GM21423 (cell line): ENCODE results near the gene CASP14.
"Not testable (repeated sequence)": the region's sequence is repeated elsewhere in the genome, so short reads cannot be mapped to it uniquely, and the experiment has no call there.

ENCODE experiments used
- ATAC-seq: cut with Tn5 transposase; IDR thresholded peaks from one replicate; pipeline ENCODE4 v1.9.1; 2021; ENCODE audit warnings: mild to moderate bottlenecking, moderate library complexity; ENCODE audit not compliant: unreplicated experiment

The CASP14 gene

DNA sequence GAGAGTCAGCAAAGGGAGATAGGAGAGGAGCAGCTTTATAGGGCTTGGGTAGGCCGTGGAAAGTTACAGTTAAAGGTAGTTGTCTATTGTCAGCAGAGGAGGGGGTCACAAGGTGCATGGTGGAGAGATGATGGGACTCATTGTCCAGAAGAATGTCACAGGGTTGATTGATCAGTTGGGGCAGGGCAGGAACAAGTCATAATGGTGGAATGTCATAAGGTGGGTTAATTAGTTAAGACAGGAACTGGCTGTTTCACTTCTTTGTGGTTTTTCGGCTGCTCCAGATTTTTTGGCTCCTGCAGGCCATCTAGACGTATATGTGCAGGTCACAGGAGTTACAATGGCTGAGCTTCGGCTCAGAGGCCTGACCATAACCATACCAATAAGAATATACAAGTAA is 21.1 kb downstream of the CASP14 start:
- not testable (repeated sequence) for ATAC-seq

DNA sequence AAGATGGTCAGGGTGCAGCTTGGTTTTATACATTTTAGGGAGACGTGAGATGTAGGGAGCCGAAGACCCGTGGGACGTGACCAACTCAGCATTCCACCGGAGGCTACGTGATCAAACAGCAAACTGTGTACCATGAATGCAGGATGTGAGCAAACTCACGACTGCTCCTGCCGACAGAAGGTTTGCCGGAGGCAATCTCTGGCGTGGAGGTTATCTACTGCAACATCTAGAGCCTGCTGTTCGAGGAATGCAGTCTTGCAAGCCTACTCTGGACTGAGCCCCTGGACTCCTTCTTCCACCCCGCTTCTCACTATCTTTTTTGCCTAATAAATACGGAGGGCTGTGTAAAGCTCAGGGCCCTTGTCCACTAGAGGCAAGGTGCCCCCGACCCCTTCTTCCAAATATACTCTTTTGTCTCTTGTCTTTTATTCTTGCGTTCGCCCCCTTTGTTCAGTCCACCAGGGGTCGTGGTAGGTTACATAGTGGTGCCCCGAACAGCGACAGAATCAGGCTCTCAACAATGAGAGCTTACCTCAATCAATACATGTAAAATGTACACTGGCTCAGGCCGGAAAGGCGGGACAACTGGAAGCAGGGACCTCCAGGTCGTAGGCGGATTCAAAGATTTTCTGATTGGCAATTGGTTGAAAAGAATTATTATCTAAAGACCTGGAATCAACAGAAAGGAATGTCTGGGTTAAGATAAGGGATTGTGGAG is 23.8 kb downstream of the CASP14 start:
- no peak for ATAC-seq

DNA sequence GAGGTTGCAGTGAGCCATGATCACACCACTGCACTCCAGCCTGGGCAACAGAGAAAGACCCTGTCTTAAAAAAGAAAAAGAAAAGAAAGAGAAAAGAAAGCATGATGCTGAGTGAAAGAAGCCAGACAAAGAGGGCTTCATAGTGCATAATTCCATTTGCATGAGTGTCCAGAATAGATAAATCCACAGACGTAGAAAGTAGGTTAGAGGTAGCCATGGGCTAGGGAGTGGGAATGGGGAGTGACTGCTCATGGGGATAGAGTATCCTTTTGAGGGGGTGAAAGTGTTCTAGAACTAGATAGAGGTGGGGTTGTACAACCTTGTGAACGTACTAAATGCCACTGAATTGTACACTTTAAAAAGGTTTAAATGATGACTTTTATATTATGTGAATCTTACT is 25.1 kb downstream of the CASP14 start:
- ATAC-seq = no peak

DNA sequence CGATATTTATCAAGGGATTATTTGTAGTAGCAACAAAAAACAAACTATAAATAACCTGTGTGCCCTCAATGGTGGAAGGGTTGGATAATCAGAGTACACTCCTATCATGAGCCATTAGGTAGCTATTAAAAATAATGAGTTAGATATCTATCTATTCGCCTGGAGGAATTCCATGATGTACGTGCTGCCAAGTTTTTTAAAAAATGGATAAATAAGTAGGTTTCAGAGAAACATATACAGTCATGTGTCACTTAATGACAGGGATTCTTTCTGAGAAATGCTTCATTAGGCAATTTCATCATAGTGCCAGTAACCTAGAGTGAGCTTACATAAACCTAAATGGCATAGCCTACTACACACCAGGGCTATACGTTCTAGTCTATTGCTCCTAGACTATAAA is 26.5 kb downstream of the CASP14 start:
- ATAC-seq = no peak

DNA sequence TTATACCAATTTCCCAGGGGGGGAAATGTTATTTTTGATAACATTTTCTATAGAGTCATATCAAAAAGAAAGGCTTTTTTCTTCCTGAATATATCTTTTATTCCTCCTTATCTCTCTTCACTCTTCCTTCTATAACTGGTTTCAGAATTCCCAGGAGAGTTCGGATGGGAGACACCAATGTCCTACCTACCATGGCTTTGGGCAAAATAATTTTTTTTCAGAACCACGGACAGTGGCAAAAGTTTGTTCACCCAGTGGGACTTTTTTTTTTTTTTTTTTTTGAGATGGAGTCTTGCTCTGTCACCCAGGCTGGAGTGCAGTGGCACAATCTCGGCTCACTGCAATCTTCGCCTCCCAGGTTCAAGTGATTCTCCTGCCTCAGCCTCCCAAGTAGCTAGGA is 30.7 kb downstream of the CASP14 start:
- not testable (repeated sequence) for ATAC-seq

DNA sequence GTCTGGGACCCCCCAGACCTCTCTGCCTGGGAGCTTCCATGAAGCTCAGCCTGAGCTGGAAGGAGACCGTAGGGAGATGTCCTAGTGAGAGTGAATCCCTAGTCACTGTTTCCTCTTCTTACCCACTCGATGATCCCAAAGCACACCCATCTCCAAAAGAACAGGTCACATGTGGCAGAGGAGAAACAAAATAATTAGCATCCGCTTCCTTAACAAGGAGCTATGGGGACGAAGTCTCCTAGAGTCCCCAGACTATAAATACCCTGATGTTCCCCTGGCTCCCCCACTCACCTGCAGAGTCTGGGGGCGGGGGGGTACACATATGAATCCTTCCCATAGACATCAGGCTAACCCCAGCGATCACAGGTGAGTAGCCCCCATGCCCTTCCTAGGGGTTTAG is 32.6 kb downstream of the CASP14 start, which contains the start of gene OR1I1:
Gene OR1I1 (plus strand): TSS at position 301 of the 400 bp plus-strand sequence. CDS start 4,855 bp downstream, outside the sequence.
- no peak for ATAC-seq

DNA sequence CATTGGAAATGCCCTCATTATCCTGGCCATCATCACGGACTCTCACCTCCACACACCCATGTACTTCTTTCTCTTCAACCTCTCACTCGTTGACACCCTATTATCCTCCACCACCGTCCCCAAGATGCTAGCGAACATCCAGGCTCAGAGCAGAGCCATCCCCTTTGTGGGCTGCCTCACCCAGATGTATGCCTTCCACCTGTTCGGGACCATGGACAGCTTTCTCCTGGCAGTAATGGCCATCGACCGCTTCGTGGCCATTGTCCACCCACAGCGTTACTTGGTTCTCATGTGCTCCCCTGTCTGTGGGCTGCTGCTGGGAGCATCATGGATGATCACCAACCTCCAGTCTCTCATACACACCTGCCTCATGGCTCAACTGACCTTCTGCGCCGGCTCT is 37.9 kb downstream of the CASP14 start:
- no peak for ATAC-seq

DNA sequence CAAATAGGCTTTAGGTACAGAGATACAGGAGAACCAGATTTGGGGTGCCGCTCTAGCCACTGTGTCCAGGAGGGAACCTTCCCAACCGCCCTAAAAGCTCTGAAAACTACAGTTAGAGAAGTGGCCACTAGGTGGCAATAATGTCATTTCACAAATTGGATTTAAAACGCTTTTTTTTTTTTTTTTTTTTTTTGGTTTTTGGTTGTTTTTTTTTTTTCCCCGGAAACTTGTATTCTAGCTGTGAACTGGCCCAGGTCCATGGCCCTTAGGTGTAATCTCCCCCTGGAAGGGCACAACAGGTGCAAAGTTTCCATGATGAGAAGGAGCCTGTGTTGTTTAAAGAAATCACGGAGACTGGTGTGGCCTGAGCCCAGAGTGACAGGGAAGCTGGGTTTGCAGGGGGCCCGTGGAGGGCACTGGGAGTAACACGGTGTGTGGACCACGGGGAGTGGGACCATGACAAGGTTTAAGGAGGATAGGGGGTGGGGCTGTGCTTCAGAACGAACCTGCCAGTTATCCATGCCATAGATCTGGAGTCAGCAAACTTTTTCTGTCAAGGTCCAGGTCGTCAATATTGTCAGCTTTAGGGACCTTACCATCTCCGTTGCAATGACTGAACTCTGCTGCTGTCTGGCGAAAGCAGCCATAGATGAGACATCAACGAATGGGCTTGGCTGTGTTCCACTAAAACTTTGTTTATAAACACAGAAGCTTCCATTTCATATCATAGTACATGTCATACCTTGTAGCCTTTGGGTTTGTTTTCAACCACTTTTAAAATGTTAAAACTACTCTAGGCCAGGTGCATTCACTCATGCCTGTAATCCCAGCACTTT is 42.9 kb downstream of the CASP14 start:
- ATAC-seq = no peak

DNA sequence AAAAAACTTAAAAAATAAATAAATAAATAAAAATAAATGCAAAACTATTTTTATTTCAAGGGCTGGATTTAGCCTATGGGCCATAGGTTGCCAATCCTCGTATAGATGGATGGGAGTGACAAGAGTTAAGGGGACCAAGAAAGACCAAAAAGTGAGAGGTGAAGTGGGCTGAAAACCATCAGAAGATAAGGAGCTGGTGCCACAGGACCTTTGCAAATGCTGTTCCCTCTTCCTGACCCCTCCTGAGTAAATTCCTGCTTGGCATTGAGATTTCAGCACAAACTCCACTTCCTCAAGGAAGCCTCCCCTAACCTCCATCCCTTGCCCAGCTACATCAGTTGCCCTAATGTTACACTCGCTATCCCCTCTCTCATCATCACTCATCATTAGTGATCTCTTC is 43.7 kb downstream of the CASP14 start:
- ATAC-seq = no peak

DNA sequence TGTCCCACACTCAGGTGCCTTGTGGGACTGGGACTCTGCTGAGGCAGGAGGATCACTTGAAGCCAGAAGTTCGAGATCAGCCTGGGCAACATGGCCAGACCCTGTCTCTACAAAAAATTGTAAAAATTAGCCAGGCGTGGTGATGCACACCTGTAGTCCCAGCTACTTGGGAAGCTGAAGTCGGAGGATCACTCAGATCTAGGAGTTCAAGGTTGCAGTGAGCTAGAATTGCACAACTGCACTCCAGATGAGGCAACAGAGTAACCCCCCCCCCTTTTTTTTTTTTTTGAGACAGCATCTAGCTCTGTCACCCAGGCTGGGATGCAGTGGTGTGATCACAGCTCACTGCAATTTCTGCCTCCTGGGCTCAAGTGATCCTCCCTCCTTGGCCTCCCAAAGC is 46.9 kb downstream of the CASP14 start:
- ATAC-seq = no peak

DNA sequence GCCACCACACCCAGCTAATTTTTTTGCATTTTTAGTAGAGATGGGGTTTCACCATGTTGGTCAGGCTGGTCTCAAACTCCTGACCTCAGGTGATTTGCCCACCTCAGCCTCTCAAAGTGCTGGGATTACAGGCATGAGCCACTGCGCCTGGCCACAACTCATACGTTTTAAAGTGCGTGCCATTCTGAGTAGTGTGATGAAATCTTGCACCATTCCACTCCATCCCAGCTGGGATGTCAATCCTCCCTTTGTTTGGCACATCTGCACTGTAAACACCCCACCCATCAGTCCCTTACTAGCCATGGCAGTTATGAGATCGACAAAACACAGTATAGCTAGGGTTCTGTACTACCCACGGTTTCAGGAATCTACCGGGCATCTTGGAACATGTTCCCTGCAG is 48.7 kb downstream of the CASP14 start:
- not testable (repeated sequence) for ATAC-seq

DNA sequence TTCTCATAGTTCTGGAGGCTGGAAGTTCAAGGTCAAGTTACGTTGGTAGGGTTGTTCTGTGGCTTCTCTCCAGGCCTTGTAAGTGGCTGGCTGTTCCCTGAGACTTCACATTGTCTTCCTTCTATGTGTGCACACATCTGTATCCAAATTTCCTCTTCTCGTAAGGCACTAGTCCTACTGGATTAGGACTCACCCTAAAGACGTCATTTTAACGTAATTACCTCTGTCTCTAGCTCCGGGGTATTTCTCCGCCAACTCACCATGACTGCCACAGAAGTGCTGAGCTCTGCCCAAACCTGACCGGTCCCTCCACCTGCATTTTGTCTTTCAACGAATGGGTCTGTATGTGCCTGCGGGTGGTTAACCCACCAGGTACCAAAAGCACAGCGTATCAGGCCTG is 49.2 kb downstream of the CASP14 start:
- ATAC-seq = no peak

DNA sequence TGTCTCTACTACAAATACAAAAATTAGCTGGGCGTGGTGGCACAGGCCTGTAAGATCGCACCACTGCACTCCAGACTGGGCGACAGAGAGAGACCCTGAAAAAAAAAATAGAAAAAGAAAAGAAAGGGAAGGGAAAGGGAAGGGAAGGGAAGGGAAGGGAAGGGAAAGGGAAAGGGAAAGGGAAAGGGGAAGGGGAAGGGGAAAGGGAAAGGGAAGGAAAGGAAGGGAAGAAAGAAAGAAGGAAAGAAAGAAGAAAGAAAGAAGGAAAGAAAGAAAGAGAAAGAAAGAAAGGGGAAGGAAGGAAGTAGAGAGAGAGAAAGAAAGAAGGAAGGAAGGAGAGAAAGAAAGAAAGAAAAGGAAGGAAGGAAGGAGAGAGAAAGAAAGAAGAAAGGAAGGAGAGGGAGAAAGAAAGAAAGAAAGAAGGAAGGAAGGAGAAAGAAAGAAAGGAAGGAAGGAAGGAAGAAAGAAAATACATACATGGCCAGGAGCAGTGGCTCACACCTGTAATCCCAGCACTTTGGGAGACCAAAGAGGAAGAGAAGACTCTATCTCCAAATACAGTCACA is 49.8 kb downstream of the CASP14 start:
- ATAC-seq = no peak

DNA sequence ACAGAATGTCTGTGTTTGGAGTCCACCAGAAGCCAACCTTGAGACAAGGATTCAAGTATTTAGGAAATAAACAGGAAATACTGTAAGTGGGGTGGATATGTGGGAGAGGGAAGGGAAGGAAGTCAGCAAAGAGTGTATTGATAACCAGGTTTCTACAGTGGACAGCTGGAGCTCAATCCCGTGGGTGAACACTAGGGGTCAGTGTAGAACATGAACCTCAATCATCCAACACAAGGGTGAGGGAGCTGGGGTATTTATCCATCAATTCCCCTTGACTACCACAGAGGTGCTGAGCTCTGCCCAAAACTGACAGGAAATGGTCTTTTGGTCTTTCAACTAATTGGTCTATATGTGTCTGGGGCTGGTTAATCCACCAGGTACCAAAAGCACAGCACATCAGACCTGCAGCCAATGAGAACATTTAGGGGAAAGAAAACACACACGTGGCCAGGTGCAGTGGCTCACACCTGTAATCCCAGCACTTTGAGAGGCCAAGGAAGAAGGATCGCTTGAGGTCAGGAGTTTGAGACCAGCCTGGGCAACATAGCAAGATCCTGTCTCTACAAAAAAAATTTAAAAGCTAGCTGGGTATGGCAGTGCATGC is 52.3 kb downstream of the CASP14 start:
- no peak for ATAC-seq

DNA sequence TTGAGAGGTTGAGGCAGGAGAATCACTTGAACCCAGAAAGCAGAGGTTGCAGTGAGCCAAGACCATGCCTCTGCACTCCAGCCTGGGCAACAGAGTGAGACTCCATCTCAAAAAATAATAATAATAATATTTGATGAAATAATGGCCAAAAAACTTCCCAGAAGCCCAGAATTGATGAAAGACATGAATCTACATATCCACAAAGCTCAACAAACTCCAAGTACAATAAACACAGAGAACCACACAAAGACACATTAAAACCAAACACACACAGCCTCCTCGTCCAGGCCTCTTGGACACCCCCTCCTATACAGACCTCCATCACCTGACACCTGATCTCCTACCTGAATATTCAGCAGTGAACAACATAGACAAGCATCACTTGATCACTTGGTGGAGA is 54.7 kb downstream of the CASP14 start:
- ATAC-seq = no peak

DNA sequence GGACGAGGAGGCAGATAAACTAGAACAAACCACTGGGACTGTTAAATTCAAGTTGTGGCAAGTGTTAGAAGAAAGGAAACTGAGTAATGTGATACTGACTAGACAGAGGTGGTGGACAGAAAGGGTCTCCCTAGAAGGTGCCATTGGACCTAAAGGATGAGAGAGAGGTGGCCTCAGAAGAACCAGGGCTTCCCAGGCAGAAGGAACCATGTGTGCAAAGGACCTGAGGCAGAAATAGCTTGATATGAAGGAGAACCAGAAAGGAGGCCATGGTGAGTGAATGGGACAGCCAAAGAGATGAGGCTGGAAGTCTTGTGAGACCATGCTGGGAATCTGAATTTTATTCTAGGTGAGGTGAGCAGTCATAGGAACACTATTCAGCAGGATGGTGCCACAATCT is 55.1 kb downstream of the CASP14 start:
- no peak for ATAC-seq

DNA sequence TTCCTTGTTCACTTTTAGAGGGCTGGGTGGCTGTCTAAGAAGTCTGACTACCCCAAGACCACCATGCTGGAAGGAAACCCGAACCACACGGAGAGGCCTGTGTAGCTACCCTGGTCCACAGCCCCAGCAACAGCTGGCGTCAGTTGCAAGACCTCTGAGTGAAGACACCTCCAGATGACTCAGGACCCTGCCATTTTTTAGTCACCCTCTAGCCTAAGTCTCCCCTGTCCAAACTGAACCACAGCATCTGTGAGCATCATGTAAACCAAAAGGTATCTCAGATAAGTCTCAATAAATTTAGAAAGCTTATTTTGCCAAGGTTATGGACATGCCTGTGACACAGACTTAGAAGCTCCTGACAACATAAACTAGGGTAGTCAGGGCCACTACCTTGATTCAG is 55.8 kb downstream of the CASP14 start:
- ATAC-seq = no peak

DNA sequence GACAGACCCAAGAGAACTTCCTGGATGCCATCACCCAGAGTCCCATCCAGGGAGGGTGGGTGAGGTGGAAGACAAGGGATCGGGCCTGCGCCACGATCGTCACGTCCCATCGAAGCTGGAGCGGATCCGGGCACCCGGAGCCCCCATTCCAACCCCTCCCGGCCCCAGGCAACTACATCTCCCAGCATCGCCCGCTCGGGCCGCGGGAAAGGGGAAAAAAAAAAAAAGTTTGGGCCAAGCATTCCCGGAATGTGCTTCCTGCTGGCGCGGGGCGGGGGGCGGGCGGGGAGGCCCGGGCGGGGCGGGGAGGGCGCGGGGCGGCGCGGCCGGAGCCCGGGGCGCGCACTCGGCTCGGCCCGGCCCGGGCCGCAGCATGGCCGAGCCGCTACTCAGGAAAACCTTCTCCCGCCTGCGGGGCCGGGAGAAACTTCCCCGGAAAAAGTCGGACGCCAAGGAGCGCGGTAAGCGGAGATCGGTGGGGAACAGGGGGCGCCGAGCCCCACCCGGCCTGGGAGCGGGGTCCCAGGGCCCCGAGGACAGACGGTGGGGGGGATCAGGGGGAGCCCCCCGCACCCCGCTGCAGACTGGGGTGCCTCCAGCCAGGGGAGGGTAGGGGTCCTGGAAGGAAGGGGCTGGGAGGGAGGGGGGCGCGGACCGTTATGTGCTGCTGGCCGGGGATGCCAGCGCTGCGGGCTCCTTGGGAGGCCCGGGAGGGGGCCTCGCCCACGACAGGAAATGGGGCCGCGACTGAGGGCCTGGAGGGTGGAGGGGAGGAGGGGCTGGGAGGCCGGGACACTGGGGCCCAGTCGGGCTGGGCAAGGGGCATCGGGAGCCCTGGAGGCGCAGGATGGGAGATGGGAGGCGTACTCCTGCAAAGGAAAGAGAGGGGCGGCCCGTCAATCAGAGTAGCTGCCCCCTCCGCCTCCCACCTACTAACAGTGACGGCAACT is 58.1 kb downstream of the CASP14 start, which contains the start of gene SYDE1:
Gene SYDE1 (plus strand): TSS at position 341 of the 950 bp plus-strand sequence. CDS start 33 bp downstream, at position 374.
- no peak for ATAC-seq
